K562 (cell line): ENCODE results near the gene SLC34A1. TPM values are rescaled to one million over a fixed set of nuclear protein-coding genes. Genes with fewer than 3 reads are reported as not detected.

Experiments used
- ARID1B ChIP-seq: fragments of 450-650 bp; IDR thresholded peaks from 2 replicates; pipeline ENCODE4 v1.6.1; 2016; ENCODE audit warnings: antibody characterized with exemption, mild to moderate bottlenecking, inconsistent platforms
- BHLHE40 ChIP-seq: IDR thresholded peaks from 2 replicates; pipeline ENCODE4 v1.6.1; 2011; ENCODE audit warnings: low read length, improper control_type of control experiment
- KDM5B ChIP-seq: fragments of 200-600 bp; sonication (generic); IDR thresholded peaks from 2 replicates; pipeline ENCODE4 v1.6.1; 2012; ENCODE audit warnings: low read depth, mild to moderate bottlenecking, moderate library complexity, low read length, control low read depth, inconsistent platforms; ENCODE audit not compliant: insufficient replicate concordance
- MYBL2 ChIP-seq, 2 experiments: fragments of 450-650 bp in 1 of 2; sonication (generic) in 1 of 2; formaldehyde crosslinking in 1 of 2; IDR thresholded peaks; 2 replicates each; pipeline versions ENCODE4 v1.6.1 to v1.8.1; 2017 to 2022; ENCODE audit warnings: borderline replicate concordance in 1 of 2, inconsistent platforms in 1 of 2, low read depth in 1 of 2, mild to moderate bottlenecking in 1 of 2, missing genetic modification reagents in 1 of 2, moderate library complexity in 1 of 2
- NFIC ChIP-seq: fragments of 450-650 bp; IDR thresholded peaks from 2 replicates; pipeline ENCODE4 v1.6.1; 2017; ENCODE audit warnings: mild to moderate bottlenecking, inconsistent platforms
- PRMT5 ChIP-seq: sonication (generic); formaldehyde crosslinking; IDR thresholded peaks from 2 replicates; pipeline ENCODE4 v1.5.0; 2020; ENCODE audit warnings: missing genetic modification reagents
- ZBTB11 ChIP-seq, 3 experiments: fragments of 200-800 bp in 1 of 3; fragments of 250-450 bp in 1 of 3; fragments of 450-650 bp in 1 of 3; sonication (Bioruptor Pico) in 1 of 3; sonication (Bioruptor generic) in 1 of 3; formaldehyde crosslinking in 1 of 3; IDR thresholded peaks; 2 replicates each; pipeline versions ENCODE4 v1.6.1 to v1.8.0; 2016 to 2022; ENCODE audit warnings: mild to moderate bottlenecking in 2 of 3, missing genetic modification characterization in 2 of 3, missing compliant biosample characterization in 1 of 3, moderate library complexity in 1 of 3
- ZBTB9 ChIP-seq: fragments of 450-650 bp; formaldehyde crosslinking; IDR thresholded peaks from 2 replicates; pipeline ENCODE4 v1.4.0; 2020; ENCODE audit warnings: mild to moderate bottlenecking, moderate library complexity
- ZFX ChIP-seq: sonication (generic); formaldehyde crosslinking; IDR thresholded peaks from 2 replicates; pipeline ENCODE4 v1.8.0; 2022; ENCODE audit warnings: mild to moderate bottlenecking, missing genetic modification reagents, moderate library complexity
- ZMIZ1 ChIP-seq, 2 experiments: fragments of 150-350 bp in 1 of 2; IDR thresholded peaks; 2 replicates each; pipeline ENCODE4 v1.6.1; 2012 to 2016; ENCODE audit warnings: low read depth in 2 of 2, low read length in 2 of 2, mild to moderate bottlenecking in 1 of 2, moderate library complexity in 1 of 2
- ZNF592 ChIP-seq: fragments of 450-650 bp; IDR thresholded peaks from 2 replicates; pipeline ENCODE4 v1.6.1; 2017; ENCODE audit warnings: antibody characterized with exemption, mild to moderate bottlenecking
- polyA plus RNA-seq, 8 experiments: library from polyadenylated mRNA; depleted of rRNA in 4 of 8; stranded (reverse) in 5 of 8; unstranded in 3 of 8; fragments of >200 nt; fragmentation: Nextera tagmentation in 2 of 8; fragmentation: Illumina TruSeq in 1 of 8; extraction: Ambion mirVana in 2 of 8; extraction: Trizol in 1 of 8; gene quantifications; 2 replicates each; pipeline versions ENCODE4 v1.2.1 to v1.2.3, GENCODE V29; 2011 to 2014; ENCODE audit warnings: inconsistent platforms in 1 of 8, missing spikeins in 1 of 8
- total RNA-seq, 7 experiments: library from RNA; depleted of rRNA in 6 of 7; stranded (reverse); fragments of >200 nt in 6 of 7; fragmentation: Illumina TruSeq in 2 of 7; extraction: Trizol in 2 of 7; gene quantifications; 2 replicates each; pipeline versions ENCODE4 v1.2.1 to v1.2.3, GENCODE V29; 2011 to 2021; ENCODE audit warnings: low replicate concordance in 1 of 7

Gene SLC34A1
- total and polyA plus RNA-seq, 9 of the 15 experiments (the other 6 are each of a cell fraction or from before 2014, with no cell fraction given), result not detected

- TF ChIP-seq ZBTB11 (CRISPR knock-in tag; IDR thresholded peaks at IDR 0.05), result peak in 1 of 3 experiments; percentile 74; a peak in 2 of 6 replicates
- peak; percentile 93 for TF ChIP-seq ZFX (CRISPR knock-in tag)
- TF ChIP-seq PRMT5, result no peak
- peak; percentile 69 for TF ChIP-seq ARID1B
- peak; percentile 34; the same call in 1 of the 2 replicates for TF ChIP-seq NFIC
- TF ChIP-seq ZNF592, result peak; percentile 99
- no peak for TF ChIP-seq ZMIZ1 (IDR thresholded peaks at IDR 0.05; ENCODE audit: low read depth in 2 of 2, low read length in 2 of 2)
- peak; percentile 12; the same call in 1 of the 2 replicates for TF ChIP-seq BHLHE40
- TF ChIP-seq KDM5B, result peak; percentile 70
- peak; percentile 62; the same call in 1 of the 2 replicates for TF ChIP-seq MYBL2 (IDR thresholded peaks at IDR 0.05; ENCODE audit: low read depth)
- no peak for TF ChIP-seq MYBL2 (CRISPR knock-in tag; IDR thresholded peaks at IDR 0.05; ENCODE audit: borderline replicate concordance)
- TF ChIP-seq ZBTB9, result peak; percentile 86
Observed at GRCh38 chr5:177378884-177379883, 5.0 kb upstream of the SLC34A1 start (continued).
